ENCODE data around the gene CCDC82.

CCDC82 gene

GRCh38 chr11:96339706-96340554 is 49.8 kb downstream of the CCDC82 start:
- no peak for TF ChIP-seq GATA3 (IDR thresholded peaks at IDR 0.05; ENCODE audit: low read depth, low read length)
- no peak for TF ChIP-seq GATA2 (IDR thresholded peaks at IDR 0.05; ENCODE audit: low read depth, low read length)

- TF ChIP-seq GATA2 (IDR thresholded peaks at IDR 0.05; ENCODE audit: low read depth, low read length) (no peak), GATA3 (IDR thresholded peaks at IDR 0.05; ENCODE audit: low read depth, low read length) (no peak)
Observed at GRCh38 chr11:96338910-96339705, 50.6 kb downstream of the CCDC82 start.

GRCh38 chr11:96337541-96338431 is 51.9 kb downstream of the CCDC82 start:
- no peak for TF ChIP-seq GATA3 (IDR thresholded peaks at IDR 0.05; ENCODE audit: low read depth, low read length)
- no peak for TF ChIP-seq GATA2 (IDR thresholded peaks at IDR 0.05; ENCODE audit: low read depth, low read length)

GRCh38 chr11:96335388-96335787 is 54.3 kb downstream of the CCDC82 start:
- TF ChIP-seq GATA3 (IDR thresholded peaks at IDR 0.05; ENCODE audit: low read depth, low read length) (no peak), GATA2 (IDR thresholded peaks at IDR 0.05; ENCODE audit: low read depth, low read length) (no peak)

DNA sequence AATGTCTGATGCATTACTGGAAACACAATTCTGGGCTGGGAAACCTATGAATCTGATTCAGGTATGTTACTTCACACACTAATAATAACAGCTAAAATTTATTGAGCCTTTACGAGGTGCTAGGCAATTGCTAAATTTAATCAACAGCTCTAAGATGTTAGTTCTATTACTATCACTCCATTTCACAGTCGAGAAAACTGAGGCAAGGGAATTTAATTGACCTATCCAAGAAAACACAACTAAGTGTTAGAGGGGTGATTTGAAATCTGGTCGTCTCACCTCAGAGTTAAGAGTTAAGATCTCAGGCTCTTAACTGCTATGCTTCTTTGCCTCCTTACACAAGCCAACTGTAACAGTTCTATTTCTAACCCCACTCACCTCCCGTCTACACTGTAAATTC is 55.5 kb downstream of the CCDC82 start:
- TF ChIP-seq GATA2 (IDR thresholded peaks at IDR 0.05; ENCODE audit: low read depth, low read length) (no peak), GATA3 (IDR thresholded peaks at IDR 0.05; ENCODE audit: low read depth, low read length) (no peak)

DNA sequence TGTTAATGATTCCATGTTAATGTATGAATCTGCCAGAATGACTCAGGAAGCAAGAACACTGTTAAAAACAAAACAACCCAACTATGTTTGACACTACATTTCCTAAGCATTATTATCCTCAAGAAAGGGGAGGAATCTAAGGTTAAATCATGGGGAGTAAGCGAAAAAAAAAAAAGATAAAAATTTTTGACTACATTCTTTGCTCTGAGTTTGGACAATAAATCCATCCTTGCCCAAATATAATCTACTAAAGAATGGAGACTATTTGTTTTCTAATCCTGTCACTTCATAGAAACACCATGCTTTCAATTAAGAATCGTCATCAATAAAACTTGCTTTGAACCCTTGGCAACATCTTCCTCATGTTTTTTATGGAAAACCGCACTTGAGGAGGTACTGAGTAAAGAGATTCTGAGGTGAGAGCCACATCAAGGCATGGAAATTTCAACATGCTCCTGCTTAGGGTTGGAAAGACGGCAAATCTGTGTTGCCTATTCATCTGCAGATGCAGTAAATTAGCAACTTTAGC is 56.5 kb downstream of the CCDC82 start:
- no peak for TF ChIP-seq GATA3 (IDR thresholded peaks at IDR 0.05; ENCODE audit: low read depth, low read length)
- TF ChIP-seq GATA2 (IDR thresholded peaks at IDR 0.05; ENCODE audit: low read depth, low read length), result no peak

DNA sequence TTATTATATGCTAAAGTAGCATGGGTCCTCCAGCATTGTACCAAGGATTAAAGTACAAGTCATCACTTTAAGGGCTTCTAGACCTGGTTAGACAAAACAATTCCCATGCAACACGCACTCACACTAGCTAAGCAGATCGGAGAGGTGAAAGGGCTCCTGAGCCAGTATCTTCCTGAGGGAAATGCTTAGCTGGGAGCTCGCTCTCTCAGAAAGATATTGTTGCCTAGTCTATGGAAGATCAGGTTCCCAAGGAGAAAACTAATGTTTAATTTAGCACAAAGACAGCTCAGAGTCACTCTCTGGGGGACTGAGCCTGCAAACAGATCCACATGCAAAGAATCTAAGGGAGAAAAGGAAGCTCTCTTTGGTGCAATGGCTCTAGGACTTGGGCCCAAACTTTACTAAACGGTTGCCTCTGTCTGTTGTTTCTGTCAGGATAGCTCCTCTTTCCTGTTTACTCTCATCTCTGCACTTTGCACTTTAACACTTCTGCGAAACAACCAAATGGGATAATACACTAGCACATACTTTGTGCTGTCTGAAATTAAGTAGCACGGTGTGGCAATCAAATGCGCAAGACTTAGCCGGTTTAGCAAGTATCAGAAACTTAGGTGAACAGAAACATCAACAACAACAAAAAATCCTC is 57.5 kb downstream of the CCDC82 start:
- TF ChIP-seq GATA3 (IDR thresholded peaks at IDR 0.05; ENCODE audit: low read depth, low read length), result no peak
- TF ChIP-seq GATA2 (IDR thresholded peaks at IDR 0.05; ENCODE audit: low read depth, low read length), result no peak

GRCh38 chr11:96331699-96332116 is 58.0 kb downstream of the CCDC82 start:
- TF ChIP-seq GATA2 (IDR thresholded peaks at IDR 0.05; ENCODE audit: low read depth, low read length), result no peak
- TF ChIP-seq GATA3 (IDR thresholded peaks at IDR 0.05; ENCODE audit: low read depth, low read length), result no peak

DNA sequence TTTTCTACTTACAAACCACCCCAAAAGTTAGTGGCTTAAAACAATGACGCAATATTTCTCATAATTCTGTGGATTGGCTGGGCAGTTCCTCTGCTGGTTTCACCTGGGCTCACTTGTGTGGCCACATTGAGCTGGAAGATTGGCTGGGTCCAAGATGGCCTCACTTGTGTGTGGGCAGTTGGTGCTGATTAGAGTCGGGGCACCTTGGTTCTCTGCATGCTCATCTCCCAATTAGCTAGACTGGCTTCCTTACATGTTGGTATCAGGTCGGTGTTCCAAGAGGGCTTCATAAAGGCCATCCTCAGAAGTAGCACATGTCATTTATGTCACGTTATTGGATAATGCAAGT is 59.2 kb downstream of the CCDC82 start:
- no peak for TF ChIP-seq GATA2 (IDR thresholded peaks at IDR 0.05; ENCODE audit: low read depth, low read length)
- no peak for TF ChIP-seq GATA3 (IDR thresholded peaks at IDR 0.05; ENCODE audit: low read depth, low read length)

DNA sequence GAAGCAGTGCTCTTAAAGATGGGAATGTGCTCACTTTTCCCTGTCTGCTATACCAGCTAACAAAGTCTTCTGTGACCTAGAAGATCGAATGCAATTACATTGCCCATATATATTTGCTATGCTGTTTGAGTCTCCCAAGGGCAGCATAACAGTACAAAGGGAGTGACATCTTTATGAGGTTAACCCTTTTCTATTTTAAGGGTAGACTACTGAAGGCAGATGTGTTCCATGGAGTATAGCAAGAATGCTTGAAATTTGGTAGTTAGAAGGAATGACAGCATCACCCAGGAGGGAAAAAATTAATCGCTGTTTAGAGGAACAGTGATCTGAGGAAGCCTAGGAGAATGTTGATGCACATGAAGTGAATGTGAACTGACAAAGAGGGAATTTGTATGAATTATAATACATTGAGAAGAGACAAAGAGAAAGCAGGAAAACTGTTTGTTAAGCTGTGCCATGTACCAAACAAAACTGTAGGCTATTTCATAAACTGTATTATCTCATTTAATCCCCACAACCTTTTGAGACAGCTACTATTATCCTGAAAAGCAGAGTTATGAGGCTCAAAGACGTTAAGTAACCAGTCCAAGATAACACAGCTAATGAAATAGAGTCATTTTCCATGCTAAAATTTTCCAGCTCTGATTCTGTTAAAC is 59.7 kb downstream of the CCDC82 start:
- TF ChIP-seq GATA2 (IDR thresholded peaks at IDR 0.05; ENCODE audit: low read depth, low read length) (no peak), GATA3 (IDR thresholded peaks at IDR 0.05; ENCODE audit: low read depth, low read length) (no peak)

DNA sequence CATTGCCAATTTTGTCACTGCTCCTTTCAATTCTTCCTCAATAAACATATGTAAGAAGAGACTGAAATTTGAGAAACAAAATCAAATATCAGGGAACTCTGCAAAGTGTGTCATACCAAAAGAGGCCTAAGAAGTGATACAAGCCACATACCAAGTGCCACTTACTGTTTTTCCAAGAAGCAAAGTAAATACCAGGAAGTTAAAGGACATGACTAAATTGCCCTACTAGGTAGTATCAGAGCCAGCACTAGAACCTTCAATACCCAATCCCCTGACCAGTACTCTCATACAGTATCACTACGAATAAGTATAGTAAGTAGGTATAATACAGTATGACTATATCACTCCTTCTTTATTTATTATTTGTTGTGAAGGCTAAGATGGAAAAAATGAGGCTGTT is 60.3 kb downstream of the CCDC82 start:
- TF ChIP-seq GATA2 (IDR thresholded peaks at IDR 0.05; ENCODE audit: low read depth, low read length), result no peak

DNA sequence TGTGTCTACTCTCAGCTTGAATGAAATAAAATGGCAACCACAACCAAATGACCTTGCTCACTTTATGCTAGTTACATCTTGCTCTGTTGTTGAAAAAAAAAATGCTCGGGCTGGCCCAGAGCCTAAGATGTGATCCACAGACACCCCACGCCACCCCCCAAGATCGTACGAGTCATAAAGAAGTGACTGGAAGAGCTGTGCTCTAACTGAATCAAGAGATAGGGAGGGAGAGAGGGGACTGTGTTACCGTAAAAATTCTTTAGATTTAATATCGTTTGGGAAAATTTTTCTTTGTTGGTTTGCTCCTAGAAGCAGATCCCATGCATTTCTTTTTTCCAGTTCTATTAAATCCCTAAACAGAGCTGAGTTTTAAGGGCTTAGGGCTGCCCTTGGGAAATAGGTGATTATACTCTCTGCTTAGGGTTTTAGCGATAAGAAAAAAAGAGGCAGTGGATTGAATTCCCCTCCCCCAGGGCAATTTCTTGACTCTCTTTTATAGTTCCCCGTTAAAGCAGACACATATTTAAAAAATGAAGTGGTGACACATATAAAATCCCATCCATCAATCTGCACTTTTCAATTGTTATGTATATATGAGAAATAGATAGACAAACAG is 61.2 kb downstream of the CCDC82 start:
- TF ChIP-seq GATA3 (IDR thresholded peaks at IDR 0.05; ENCODE audit: low read depth, low read length), result no peak
- TF ChIP-seq GATA2 (IDR thresholded peaks at IDR 0.05; ENCODE audit: low read depth, low read length), result no peak

All from SH-SY5Y (cell line).